Endothelial cell of umbilical vein (primary cell): ENCODE measurements around the gene DNA2. TPM values are rescaled to one million over a fixed set of nuclear protein-coding genes. Genes with fewer than 3 reads are reported as not detected.

Experiments used
- BruUV-seq: library from RNA; stranded (reverse); fragments of 400-500 nt; replicated peaks from 2 replicates; lab custom pipeline; 2021; lab: Mats Ljungman, UMichigan
- CTCF ChIA-PET: fragments of 300-600, 350-600 bp; sonication (Branson Sonifier 250); formaldehyde crosslinking; loops from one replicate; lab custom pipeline; 2021; ENCODE audit warnings: antibody characterized with exemption, inconsistent platforms; lab: Charles Lee
- POLR2A ChIA-PET: fragments of 300-600, 350-600 bp; sonication (Branson Sonifier 250); formaldehyde crosslinking; loops from one replicate; lab custom pipeline; 2021; ENCODE audit warnings: antibody characterized with exemption, inconsistent platforms; lab: Charles Lee
- DNase-seq: peaks from one replicate; pipeline ENCODE4 v3.0.0-alpha.2; 2011; ENCODE audit warnings: low read depth, low spot score
- FAIRE-seq: peaks from 2 replicates; lab custom pipeline; 2011; peaks lifted over from hg19 to GRCh38; lab: Jason Lieb, UNC
- H2AFZ ChIP-seq: 2 replicates; pipeline ENCODE4 v1.6.0; 2012; ENCODE audit warnings: low read depth, low read length, control low read depth, inconsistent platforms
- H3K27ac ChIP-seq: 2 replicates; pipeline ENCODE4 v1.5.1; 2011; ENCODE audit warnings: low read depth, mild to moderate bottlenecking, control low read depth, low read length, moderate library complexity; ENCODE audit not compliant: insufficient read depth
- H3K27me3 ChIP-seq, 2 experiments: 2 replicates each; pipeline versions ENCODE4 v1.6.0 to v1.6.1; 2011; ENCODE audit warnings: low read length in 2 of 2, mixed read lengths in 1 of 2; ENCODE audit not compliant: control insufficient read depth in 2 of 2, insufficient read depth in 2 of 2
- H3K36me3 ChIP-seq, 2 experiments: 2 replicates in 1 of 2; 3 replicates in 1 of 2; pipeline ENCODE4 v1.5.1; 2011; ENCODE audit warnings: low read length in 2 of 2, mild to moderate bottlenecking in 1 of 2, moderate library complexity in 1 of 2; ENCODE audit not compliant: control insufficient read depth in 2 of 2, insufficient read depth in 2 of 2; ENCODE audit errors: extremely low read depth in 1 of 2
- H3K4me1 ChIP-seq: 3 replicates; pipeline ENCODE4 v1.5.1; 2011; ENCODE audit warnings: mild to moderate bottlenecking, low read length; ENCODE audit not compliant: control insufficient read depth, insufficient read depth; ENCODE audit errors: extremely low read depth
- H3K4me2 ChIP-seq: 2 replicates; pipeline ENCODE4 v1.6.1; 2011; ENCODE audit warnings: low read length, control low read depth, mixed read lengths; ENCODE audit not compliant: insufficient read depth
- H3K4me3 ChIP-seq, 3 experiments: fragments of 200-600 bp in 1 of 3; sonication (generic), shearing (Covaris generic) in 1 of 3; replicated peaks in 1 of 3; 2 replicates each; pipeline ENCODE4 v1.5.1; 2011 to 2016; ENCODE audit warnings: control low read depth in 3 of 3, low read length in 3 of 3, mild to moderate bottlenecking in 2 of 3, inconsistent platforms in 1 of 3, low read depth in 1 of 3, moderate library complexity in 1 of 3; ENCODE audit not compliant: insufficient read depth in 1 of 3
- H3K79me2 ChIP-seq: 2 replicates; pipeline ENCODE4 v1.6.0; 2012; ENCODE audit warnings: low read length, inconsistent platforms; ENCODE audit not compliant: control insufficient read depth, insufficient read depth
- H3K9ac ChIP-seq: replicated peaks from 2 replicates; pipeline ENCODE3; 2011; ENCODE audit warnings: low read length, control low read depth; ENCODE audit not compliant: insufficient read depth; ENCODE audit errors: extremely low read depth
- H3K9me1 ChIP-seq: replicated peaks from 3 replicates; pipeline ENCODE4 v1.6.0; 2011; ENCODE audit warnings: mild to moderate bottlenecking, low read length; ENCODE audit not compliant: control insufficient read depth, insufficient read depth; ENCODE audit errors: extremely low read depth
- H3K9me3 ChIP-seq: replicated peaks from 2 replicates; pipeline ENCODE4 v1.5.1; 2012; ENCODE audit warnings: low read length, inconsistent platforms; ENCODE audit not compliant: control insufficient read depth, insufficient read depth
- H4K20me1 ChIP-seq: replicated peaks from 2 replicates; pipeline ENCODE3; 2011; ENCODE audit warnings: mild to moderate bottlenecking, low read length; ENCODE audit not compliant: control insufficient read depth, insufficient read depth; ENCODE audit errors: extremely low read depth
- EZH2 ChIP-seq: IDR thresholded peaks from 2 replicates; pipeline ENCODE4 v1.6.1; 2012; ENCODE audit warnings: borderline replicate concordance, low read depth, mild to moderate bottlenecking, moderate library complexity, low read length, inconsistent platforms; ENCODE audit not compliant: severe bottlenecking
- FOS ChIP-seq: IDR thresholded peaks from 2 replicates; pipeline ENCODE4 v1.6.1; 2011; ENCODE audit warnings: mild to moderate bottlenecking, low read length, moderate library complexity, borderline replicate concordance; ENCODE audit not compliant: insufficient read depth
- GATA2 ChIP-seq: IDR thresholded peaks from 2 replicates; pipeline ENCODE4 v1.7.0; 2011; ENCODE audit warnings: low read depth, mild to moderate bottlenecking, moderate library complexity, mixed read lengths, low read length; ENCODE audit not compliant: insufficient read length, insufficient read depth
- JUN ChIP-seq: IDR thresholded peaks from 2 replicates; pipeline ENCODE4 v1.6.1; 2011; ENCODE audit warnings: borderline replicate concordance, low read depth; ENCODE audit not compliant: insufficient read length, insufficient read depth
- MYC ChIP-seq: IDR thresholded peaks from one replicate; pipeline ENCODE4 v1.6.1; 2011; ENCODE audit warnings: mild to moderate bottlenecking, low read depth, low read length
- POLR2A ChIP-seq: IDR thresholded peaks from 2 replicates; pipeline ENCODE4 v1.6.1; 2012; ENCODE audit warnings: low read depth, mild to moderate bottlenecking, control low read depth, low read length
- POLR2AphosphoS5 ChIP-seq: IDR thresholded peaks from 2 replicates; pipeline ENCODE4 v1.6.1; 2012; ENCODE audit warnings: low read depth, mild to moderate bottlenecking, control low read depth, low read length, moderate library complexity; ENCODE audit not compliant: insufficient read depth
- dilution Hi-C: fragments of 300-500 bp; cut with MboI; formaldehyde crosslinking; loops from one replicate; pipeline ENCODE4 v1.15.0; 2019; ENCODE audit warnings: low sequenced_read_pairs; ENCODE audit not compliant: extremely low pct_ligation_motif_present
- intact Hi-C: fragments of 100-400 bp; cut with micrococcal nuclease; formaldehyde crosslinking; loops from one replicate; pipeline ENCODE4 v1.10.0; 2022
- polyA plus RNA-seq, 4 experiments: library from polyadenylated mRNA; depleted of rRNA in 3 of 4; stranded (reverse) in 3 of 4; unstranded in 1 of 4; fragments of >200 nt; gene quantifications; 2 replicates each; pipeline versions ENCODE4 v1.2.1 to v1.2.3, GENCODE V29; 2011 to 2012; ENCODE audit warnings: missing spikeins in 1 of 4
- total RNA-seq: library from RNA; stranded (reverse); gene quantifications from 2 replicates; pipeline ENCODE4 v1.2.3, GENCODE V29; 2021
- TF ChIP-seq, protein P1 (sequence below): IDR thresholded peaks from 2 replicates; pipeline ENCODE4 v1.6.1; 2011; ENCODE audit not compliant: insufficient read depth, insufficient read length
- TF ChIP-seq, protein P2 (sequence below), 2 donors: IDR thresholded peaks; 1 replicate in 1 of 2; 2 replicates in 1 of 2; pipeline ENCODE4 v1.5.1; 2011; ENCODE audit warnings: low read length in 2 of 2, mild to moderate bottlenecking in 2 of 2, moderate library complexity in 2 of 2, control low read depth in 1 of 2, inconsistent platforms in 1 of 2, low read depth in 1 of 2; ENCODE audit not compliant: insufficient read depth in 1 of 2; ENCODE audit errors: extremely low read depth in 1 of 2

DNA2 gene
- total and polyA plus RNA-seq, 2 donors (not counting 3 experiments of a cell fraction or from before 2014, with no cell fraction given): 3.5 to 18.1 TPM

- Histone ChIP-seq H3K27ac (no peak overlapping the region), H3K36me3 (peaks cover 0 to 6% of the 10 kb centered on the region in 2 experiments), H3K4me3 (no peak overlapping the region), H3K9me1 (no peaks in the 10 kb centered on the region), H3K4me2 (no peak overlapping the region), H3K9me3 (no peaks in the 10 kb centered on the region), H3K4me1 (no peaks in the 10 kb centered on the region), H4K20me1 (no peaks in the 10 kb centered on the region), H3K27me3 (no peaks in the 10 kb centered on the region), H3K9ac (no peak overlapping the region), H2AFZ (no peak overlapping the region), H3K79me2 (no peaks in the 10 kb centered on the region)
- DNase-seq (no peak), FAIRE-seq (no peak)
- POLR2A ChIA-PET: no interaction called here
- CTCF ChIA-PET: interaction anchor here (1.1 kb wide), 1 partner anchor 114 kb away, joined by 3 read pairs; no protein-coding TSS in a partner anchor
- no peak for TF ChIP-seq POLR2AphosphoS5
- TF ChIP-seq EZH2: no peak
- no peak for TF ChIP-seq POLR2A
- no peak for TF ChIP-seq GATA2
- TF ChIP-seq, protein P1, sequence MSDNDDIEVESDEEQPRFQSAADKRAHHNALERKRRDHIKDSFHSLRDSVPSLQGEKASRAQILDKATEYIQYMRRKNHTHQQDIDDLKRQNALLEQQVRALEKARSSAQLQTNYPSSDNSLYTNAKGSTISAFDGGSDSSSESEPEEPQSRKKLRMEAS: no peak
- TF ChIP-seq, protein P2, sequence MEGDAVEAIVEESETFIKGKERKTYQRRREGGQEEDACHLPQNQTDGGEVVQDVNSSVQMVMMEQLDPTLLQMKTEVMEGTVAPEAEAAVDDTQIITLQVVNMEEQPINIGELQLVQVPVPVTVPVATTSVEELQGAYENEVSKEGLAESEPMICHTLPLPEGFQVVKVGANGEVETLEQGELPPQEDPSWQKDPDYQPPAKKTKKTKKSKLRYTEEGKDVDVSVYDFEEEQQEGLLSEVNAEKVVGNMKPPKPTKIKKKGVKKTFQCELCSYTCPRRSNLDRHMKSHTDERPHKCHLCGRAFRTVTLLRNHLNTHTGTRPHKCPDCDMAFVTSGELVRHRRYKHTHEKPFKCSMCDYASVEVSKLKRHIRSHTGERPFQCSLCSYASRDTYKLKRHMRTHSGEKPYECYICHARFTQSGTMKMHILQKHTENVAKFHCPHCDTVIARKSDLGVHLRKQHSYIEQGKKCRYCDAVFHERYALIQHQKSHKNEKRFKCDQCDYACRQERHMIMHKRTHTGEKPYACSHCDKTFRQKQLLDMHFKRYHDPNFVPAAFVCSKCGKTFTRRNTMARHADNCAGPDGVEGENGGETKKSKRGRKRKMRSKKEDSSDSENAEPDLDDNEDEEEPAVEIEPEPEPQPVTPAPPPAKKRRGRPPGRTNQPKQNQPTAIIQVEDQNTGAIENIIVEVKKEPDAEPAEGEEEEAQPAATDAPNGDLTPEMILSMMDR (IDR thresholded peaks at IDR 0.05; ENCODE audit: extremely low read depth in 1 of 2, insufficient read depth in 1 of 2, low read depth in 1 of 2, low read length in 2 of 2): no peak
- TF ChIP-seq JUN: no peak
- no peak for TF ChIP-seq FOS
- TF ChIP-seq MYC: no peak
- BruUV-seq: no TSS peak
- intact Hi-C loops: no loop called here
- dilution Hi-C loops: no loop called here
These were observed 9.2 kb downstream of the DNA2 start for GRCh38 chr10:68462536-68462935.
